Germinal center (tissue), 1 donor: ENCODE results near the gene ZNF85.
"Not testable (repeated sequence)": the region's sequence is repeated elsewhere in the genome, so short reads cannot be mapped to it uniquely, and the experiment has no call there.

Source experiments
- DNase-seq: peaks from one replicate; pipeline ENCODE4 v3.0.0; 2012; ENCODE audit warnings: mixed read lengths, low spot score

The ZNF85 gene

GRCh38 chr19:20923077-20923871, at the start of gene ZNF85:
ZNF85 (plus strand) TSS chr19:20923251; CDS start chr19:20923401, 150 bp downstream.
- DNase-seq: peak; percentile 93

DNA sequence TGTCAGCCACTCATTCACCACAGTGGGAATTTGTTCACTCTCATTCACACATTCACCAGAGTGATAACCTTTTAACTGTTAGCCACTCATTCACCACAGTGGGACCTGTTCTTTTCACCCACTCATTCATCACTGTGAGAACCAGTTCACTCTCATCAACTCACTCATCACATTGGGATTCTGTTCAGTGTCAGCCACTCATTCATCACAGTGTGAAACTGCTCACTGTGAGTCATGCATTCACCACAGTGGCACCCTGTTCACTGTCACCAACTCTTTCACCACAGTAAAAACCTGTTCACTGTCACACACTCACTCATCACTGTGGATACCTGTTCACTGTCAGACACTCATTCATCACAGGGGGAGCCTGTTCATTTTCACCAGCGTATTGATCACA, 43.5 kb upstream of the ZNF85 start:
- no peak for DNase-seq

DNA sequence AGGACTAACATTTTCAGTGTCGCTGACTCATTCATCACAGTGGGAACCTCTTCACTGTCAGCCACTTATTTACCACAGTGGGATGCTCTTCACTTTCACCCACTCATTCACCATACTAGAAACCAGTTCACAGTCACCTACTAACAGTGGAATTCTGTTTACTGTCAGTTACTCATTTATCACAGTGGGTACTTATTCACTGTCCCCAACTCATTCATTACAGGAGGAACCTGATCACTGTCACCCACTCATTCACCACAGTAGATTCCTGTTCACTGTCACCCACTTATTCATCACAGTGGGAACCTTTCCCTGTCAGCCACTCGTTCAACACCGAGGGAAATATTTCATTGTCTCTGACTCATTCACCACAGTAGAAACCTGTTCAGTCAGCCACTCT, 10.1 kb upstream of the ZNF85 start:
- DNase-seq: no peak

GRCh38 chr19:20925481-20925880, 2.4 kb downstream of the ZNF85 start:
- no peak for DNase-seq

DNA sequence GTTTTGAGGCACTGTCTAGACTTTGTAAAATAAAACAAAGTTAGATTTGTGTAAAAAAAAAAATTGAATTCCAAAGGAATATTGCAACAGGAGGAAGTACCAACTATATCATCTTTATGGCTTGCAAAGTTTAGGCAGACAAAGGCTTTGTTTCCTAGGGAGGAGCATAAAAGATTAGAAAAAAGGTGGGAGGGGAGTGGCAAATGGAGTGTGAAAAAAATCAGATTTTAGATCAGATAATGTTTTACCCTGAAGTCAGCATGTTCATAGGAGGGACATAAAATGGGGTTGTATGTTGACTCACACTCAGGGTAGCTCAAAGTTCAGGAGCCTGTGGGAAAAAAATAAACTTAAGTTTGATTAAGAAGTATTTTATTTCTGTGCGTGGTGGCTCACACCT, 3.7 kb downstream of the ZNF85 start:
- no peak for DNase-seq

DNA sequence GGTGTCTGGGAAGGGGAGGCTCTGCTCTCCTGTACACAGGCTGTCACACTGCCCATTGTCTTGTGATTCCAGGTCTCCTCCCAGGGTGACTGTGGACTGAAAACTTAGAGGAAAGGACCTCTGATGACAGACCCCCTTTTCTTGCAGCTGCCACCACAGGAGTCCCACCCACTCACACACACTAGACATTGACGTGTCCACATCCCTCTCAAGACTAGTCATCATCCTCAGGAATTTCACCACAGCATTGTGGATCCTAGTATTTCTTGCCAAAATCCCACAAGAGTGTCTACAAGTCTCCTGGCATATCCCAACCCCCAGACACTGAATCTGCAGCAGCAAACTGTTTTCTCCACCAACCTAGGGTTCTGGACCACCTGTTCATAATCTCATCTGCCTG, 5.3 kb downstream of the ZNF85 start:
- DNase-seq: no peak

GRCh38 chr19:20936322-20936947, 13.4 kb downstream of the ZNF85 start:
- DNase-seq: not testable (repeated sequence)

GRCh38 chr19:20952561-20953095, 29.6 kb downstream of the ZNF85 start:
- DNase-seq: not testable (repeated sequence)

DNA sequence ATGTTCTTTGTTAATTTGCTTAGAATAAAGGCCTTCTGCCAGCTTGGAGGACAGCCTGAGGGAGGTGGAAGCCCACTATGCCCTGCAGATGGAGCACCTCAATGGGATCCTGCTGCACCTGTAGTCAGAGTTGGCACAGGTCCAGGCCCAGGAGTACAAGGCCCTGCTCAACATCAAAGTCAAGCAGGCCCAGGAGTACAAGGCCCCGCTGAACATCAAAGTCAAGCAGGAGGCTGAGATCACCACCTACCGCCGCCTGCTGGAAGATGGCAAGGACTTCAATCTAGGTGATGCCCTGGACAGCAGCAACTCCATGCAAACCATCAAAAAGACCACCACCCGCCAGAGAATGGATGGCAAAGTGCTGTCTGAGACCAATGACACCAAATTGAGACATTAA, 41.7 kb downstream of the ZNF85 start:
- DNase-seq: no peak

DNA sequence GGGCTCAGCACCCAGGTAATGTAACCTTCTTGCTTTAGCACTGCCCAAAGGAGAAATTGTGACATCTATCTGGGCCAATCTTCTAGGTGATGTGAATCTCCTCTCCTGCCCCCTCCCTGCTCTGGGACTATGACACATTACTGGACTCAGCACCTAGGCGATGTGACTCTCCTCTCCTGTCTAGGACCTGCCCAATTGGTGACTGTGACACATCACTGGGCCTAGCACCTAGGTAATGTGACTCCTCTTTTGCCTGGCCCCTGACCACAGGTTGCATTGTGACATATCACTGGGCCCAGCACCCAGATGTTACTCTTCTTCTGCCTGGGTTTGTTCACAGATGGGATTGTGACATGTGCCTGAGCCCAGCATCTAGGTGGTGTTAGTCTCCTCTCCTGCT, 45.0 kb downstream of the ZNF85 start:
- no peak for DNase-seq

DNA sequence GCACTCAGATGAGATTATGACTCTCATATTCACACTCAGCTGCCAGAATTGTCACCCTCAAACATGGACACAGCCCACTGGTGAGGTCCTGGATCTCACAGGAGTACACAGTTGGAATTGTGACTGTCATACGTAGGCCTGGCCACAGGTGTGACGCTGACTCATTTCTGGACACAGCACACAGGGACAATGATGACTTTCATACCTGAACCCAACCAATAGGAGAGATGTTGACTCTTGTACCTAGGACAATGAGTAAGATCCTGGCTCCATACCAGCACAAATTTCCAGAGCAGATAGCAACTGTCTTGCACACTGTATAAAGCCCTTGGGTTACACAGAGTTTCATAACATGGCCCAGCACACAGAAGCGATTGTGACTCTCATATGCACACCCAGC, 46.4 kb downstream of the ZNF85 start:
- no peak for DNase-seq

GRCh38 chr19:20969898-20970297, 46.8 kb downstream of the ZNF85 start:
- DNase-seq: no peak

DNA sequence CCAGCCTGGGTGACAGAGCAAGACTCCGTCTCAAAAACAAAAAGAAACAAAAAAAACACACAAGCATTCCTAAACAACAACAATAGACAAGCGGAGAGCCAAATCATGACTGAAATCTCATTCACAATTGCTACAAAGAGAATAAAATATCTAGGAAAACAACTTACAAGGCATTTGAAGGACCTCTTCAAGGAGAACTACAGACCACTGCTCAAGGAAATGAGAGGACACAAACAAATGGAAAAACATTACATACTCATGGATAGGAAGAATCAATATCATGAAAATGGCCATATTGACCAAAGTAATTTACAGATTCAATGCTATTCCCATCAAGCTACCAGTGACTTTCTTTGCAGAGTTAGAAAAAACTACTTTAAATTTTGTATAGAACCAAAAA, 69.7 kb downstream of the ZNF85 start:
- DNase-seq: not testable (repeated sequence)

GRCh38 chr19:20999731-21000352, 76.8 kb downstream of the ZNF85 start:
- peak; percentile 99 for DNase-seq
